HG03108 (cell line): ENCODE data around the gene GALNT12.

Source experiments
- ATAC-seq: cut with Tn5 transposase; IDR thresholded peaks from one replicate; pipeline ENCODE4 v1.9.1; 2021; ENCODE audit warnings: moderate library complexity; ENCODE audit not compliant: unreplicated experiment

Gene GALNT12

GRCh38 chr9:98855592-98855991 lies 48.1 kb downstream of the GALNT12 start:
- ATAC-seq = no peak

GRCh38 chr9:98856982-98857381 lies 49.5 kb downstream of the GALNT12 start:
- no peak for ATAC-seq

DNA sequence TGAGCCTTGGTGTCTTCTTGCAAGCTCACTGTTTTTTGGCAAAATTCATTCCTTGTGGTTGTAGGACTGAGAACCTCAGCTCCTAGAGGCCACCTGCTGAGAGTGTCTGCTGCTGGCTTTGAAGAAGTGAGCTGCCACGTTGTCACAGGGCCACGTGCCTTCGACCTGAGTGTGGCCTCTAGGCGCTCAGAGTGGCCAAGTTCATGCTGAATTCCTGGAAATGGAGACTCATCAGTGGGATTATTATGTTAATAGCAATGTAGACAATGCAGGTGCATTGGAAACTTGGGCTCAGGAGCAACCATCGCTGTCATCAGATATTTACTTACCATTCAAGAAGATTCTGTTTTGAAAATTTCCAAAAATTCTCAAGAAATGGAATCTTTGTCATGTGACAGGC lies 52.5 kb downstream of the GALNT12 start:
- no peak for ATAC-seq

DNA sequence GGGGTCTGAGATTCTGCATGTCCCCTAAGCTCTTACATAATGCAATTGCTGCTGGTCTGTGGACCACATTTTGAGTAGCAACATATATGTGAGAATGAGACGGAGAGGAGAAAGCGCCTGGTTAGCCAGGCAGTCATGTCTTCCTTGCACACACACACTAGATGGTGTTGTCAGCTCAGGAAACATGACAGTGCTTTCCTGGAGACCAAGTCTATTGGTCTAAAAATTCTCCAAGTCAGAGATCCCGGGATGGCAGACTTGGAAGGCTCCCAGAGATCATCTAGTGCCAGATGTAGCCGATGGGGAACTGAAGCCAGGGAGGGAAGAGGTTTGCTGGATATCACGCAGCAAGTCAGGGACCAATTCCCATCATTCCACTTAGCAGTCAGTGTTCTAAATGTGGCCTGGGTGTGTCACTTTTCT lies 53.4 kb downstream of the GALNT12 start:
- no peak for ATAC-seq

GRCh38 chr9:98861781-98862504 lies 54.5 kb downstream of the GALNT12 start:
- no peak for ATAC-seq

- no peak for ATAC-seq
These were observed 55.5 kb downstream of the GALNT12 start for GRCh38 chr9:98862936-98863335.

- no peak for ATAC-seq
These were observed 57.1 kb downstream of the GALNT12 start for GRCh38 chr9:98864281-98865174.

DNA sequence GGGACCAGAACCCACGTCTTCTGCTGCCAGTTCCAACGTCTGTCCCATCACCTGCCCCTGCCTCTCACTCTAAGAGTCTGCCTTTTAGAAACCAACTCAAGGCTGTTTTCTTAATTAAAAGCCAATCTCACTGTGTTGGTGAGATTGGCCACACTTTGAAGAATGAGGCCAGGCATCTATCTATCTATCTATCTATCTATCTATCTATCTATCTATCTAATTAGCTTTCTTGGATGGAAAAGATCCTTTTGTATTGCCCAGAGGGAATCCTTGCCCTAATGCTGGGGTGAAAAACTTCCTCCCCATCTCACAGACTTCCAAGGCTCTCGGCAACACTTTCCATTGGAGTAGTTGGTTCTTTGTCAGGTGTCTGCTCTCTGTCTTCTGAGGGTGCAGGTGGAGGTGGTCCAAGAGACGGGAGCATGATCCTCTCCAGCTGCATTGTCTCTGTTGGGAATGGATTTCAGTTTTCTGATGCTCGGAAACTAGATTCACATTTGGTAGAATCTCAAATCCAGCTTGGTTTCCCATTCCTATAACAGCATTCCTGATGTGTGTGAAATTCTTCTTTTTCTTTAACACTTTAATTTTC lies 57.9 kb downstream of the GALNT12 start:
- no peak for ATAC-seq

DNA sequence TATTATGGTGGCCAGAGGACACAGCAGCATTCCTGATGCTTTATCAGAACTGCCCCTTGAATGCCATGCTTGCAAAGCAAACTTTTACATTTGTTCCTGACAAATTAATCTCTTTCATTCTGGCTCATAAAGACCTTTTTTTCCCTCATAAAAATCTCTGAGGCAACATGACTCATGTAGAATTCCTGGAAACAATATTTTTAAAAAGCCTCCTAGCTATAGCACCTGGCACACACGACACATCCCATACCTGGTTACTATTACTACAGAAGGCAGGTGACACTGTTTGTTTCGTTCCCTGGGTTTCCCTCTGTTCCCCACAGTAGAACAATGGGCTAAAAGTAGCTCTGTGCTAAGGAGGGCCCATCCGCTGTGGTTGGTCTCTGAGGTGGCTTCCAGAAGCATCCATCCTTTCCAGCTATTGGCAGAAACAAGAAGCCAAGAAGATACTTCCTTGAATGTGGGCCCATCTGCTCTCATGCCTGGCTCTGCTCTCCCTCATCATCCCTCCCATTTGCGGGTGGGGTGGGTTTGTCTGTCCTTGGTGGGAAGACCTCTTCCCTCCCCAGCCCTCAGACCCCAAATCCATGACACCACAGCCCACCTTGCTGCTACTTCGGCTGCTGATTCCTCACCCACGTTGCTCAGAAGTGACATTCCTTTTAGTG lies 59.1 kb downstream of the GALNT12 start:
- no peak for ATAC-seq

DNA sequence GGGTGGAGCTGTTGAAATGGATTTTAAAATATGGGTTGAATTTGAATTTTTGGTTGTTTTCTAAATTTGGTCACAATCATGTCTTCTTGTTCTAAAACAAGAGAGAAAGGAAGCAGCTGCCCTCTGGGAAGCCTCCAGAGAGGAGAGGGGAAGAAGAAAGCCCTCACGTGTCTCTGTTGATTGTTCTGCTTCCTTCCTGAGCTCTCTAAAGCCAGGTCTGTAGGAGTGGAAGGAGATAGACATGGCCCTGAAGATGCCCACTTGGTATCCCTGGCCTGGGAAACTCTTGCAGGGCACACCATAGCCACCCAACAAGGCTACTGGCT lies 59.6 kb downstream of the GALNT12 start:
- ATAC-seq = no peak

DNA sequence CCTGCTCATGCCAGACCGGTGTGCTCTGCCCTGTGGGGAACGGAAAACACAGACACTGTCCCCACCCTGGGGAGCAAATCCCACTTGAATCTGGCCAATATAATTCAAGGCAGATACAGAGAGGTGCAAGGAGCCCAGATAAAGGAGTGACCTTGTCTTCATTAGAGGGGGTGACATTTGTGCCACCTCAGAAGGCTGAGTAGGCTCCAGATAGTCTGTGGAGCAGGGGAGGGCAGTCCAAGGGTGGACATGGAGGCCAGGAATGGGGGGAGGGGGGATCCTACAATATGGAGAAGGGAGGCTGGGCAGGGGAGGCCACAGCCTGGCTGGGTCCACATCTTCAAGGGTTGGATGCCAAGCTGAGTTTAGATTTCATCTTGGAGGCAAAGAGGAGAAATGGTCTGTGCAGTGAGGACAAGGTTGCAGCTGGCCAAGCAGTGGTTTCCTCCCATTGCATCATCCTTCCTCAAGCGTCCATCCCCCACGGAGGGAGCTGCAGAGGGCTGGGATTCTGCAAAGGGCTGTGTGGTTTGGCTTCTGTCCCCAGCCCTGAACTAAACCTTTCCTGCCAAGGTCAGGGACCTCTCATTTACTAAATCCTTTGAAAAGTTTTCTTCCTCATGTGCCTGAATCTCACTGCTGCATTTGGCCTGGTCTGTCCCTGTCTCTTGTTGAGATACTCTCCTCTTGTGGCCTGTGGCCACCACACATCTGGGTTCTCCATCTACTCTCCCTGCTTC lies 60.1 kb downstream of the GALNT12 start:
- ATAC-seq = no peak

DNA sequence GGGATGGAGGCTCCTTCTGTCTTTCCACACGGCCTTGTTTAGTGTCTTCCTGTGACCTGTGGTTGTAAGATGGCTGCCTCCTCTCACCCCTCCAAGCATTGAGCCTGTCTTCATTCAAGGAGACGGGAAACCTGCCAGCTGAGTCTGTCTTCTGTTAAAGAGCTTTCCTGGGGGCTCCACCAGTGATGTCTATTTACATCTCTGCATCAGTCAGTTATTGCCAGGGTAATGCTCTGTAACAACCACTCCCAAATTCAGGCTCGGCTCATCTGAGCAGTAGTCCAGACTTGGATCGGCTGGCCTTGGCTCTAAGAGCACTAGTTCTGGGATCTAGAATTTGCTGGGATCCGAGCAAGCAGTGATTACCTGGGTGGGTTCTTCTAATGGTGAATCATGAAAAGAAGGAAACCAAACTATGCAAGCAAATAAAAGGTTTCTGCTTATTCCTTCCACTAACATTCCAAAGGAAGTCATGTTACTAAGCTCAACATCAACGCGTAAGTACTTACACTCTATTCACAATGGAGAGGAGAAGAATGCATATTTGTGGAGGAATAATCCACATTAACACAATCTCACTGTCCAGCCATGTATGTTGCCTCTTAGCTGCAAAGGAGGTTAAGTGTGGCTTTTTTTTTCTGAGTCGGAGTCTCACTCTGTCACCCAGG lies 61.7 kb downstream of the GALNT12 start:
- no peak for ATAC-seq

DNA sequence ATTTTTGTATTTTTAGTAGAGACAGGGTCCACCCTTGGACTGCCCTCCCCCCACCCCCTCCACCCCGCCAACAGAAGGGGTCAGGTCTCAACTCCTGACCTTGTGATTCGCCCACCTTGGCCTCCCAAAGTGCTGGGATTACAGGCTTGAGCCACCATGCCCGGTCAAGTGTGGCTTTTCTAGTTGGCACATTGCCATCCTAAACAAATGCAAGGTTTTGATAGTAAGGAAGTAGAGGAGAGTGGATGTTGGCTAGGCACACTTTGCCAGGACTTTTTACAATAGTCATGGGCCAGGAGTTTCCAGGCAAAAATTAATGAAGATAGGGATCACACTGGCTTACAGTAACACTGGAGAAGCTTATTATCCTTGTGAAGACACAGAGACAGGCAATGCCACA lies 62.4 kb downstream of the GALNT12 start:
- no peak for ATAC-seq

DNA sequence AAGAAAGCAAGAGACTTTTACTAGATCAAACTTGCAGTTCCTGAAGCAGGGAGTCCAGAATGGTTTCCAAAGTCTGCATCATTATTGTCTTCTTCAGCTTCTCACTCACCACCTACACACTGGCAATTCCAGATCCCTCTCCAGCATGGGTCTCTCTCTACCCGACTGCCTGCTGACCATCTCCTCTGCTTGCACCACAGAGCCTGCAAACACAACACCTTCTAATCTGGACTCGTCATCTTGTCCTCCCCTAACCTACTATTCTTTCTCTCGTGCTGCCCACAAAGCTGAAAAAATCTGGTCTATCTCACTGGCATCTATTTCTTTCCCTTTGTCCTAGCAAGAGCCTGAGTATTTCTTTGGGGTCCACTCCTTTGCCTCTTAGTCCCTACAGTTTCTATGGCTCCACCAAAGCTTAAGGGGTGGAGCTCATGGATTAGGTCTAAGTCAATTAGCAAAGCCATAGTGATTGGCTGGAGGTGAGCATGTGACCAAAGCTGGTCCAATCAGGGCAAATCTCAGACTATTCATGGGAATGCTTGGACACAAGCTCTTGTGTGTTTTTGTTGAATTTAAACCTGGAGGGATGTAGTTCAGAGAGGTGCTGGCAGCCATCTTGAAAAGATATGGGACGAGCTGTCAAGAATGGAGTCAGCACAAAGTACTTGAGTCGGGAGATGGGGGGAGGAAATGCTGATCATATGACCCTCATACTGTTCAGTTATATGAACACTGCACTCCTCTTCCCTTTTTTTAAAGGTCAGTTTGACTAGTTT lies 63.5 kb downstream of the GALNT12 start:
- ATAC-seq = no peak

DNA sequence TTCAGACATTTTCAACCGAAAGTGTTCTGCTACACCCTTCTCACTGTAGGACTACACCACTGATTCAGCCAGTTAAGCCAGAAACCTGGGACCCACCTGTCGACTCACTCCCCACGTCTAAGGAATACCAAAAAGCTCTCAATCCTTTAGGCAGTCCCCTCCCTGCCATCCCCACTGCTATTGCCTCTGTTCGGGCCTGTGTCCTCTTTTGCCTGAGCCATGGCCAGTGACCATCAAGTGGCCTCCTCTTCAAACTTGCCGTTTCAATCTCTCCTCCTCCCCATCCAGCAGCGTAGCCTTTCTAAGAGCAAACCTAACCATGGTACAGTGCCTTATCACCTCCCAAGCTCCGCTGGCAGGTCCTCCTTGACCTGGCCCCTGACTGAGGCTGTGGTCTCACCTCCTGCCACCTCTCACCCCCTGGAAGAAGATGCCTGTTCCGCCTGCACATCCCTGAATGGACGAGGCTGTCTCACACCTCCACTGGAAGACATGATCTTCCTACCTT lies 64.1 kb downstream of the GALNT12 start:
- no peak for ATAC-seq

DNA sequence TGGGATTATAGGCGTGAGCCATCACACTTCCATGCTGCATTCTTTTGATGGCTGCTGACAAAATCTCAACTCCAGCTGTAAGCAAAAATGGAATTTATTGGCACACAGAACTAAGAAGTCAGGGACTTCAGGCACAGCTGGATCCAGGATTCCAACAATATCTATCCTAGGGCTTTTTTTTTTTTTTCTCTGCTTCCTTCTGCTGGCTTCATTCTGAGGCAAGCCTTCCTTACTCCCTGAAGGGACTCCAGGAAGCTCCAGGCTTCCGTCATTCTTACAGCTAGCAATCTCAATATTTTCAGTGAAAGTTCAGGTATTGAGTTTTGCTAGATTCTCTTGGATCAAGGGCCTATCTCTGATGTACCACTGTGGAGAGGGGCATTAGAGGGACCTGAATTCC lies 66.1 kb downstream of the GALNT12 start:
- no peak for ATAC-seq

DNA sequence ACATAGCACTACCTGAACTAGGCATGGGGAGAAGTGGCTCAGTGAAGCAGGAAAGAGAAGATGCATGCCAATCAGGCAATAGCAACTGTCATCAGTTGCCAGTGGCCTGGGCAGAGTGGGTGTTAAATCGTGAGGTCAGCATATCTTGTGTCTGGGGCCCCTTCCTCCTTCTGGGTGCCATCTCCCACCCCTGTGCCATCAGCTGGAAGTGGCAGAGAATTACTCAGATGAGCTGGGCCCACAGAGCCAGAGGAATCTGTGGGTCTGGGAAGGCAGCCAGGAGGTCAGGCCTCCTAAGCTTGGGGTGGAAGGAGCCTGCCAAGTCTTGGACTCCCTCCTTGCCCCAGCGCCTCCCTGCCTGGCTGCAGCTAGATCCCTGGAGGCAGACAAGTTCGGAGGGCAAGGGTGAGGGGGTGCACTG lies 66.5 kb downstream of the GALNT12 start:
- no peak for ATAC-seq

GRCh38 chr9:98874721-98875255 lies 67.3 kb downstream of the GALNT12 start:
- ATAC-seq = no peak

GRCh38 chr9:98875536-98875935 lies 68.1 kb downstream of the GALNT12 start:
- ATAC-seq = no peak
